ENCODE measurements around the gene TADA2A.
"Not testable (repeated sequence)": the region's sequence is repeated elsewhere in the genome, so short reads cannot be mapped to it uniquely, and the experiment has no call there.

The TADA2A gene

GRCh38 chr17:37400505-37400904 is 6.2 kb upstream of the TADA2A start:
- TF ChIP-seq, protein P1, sequence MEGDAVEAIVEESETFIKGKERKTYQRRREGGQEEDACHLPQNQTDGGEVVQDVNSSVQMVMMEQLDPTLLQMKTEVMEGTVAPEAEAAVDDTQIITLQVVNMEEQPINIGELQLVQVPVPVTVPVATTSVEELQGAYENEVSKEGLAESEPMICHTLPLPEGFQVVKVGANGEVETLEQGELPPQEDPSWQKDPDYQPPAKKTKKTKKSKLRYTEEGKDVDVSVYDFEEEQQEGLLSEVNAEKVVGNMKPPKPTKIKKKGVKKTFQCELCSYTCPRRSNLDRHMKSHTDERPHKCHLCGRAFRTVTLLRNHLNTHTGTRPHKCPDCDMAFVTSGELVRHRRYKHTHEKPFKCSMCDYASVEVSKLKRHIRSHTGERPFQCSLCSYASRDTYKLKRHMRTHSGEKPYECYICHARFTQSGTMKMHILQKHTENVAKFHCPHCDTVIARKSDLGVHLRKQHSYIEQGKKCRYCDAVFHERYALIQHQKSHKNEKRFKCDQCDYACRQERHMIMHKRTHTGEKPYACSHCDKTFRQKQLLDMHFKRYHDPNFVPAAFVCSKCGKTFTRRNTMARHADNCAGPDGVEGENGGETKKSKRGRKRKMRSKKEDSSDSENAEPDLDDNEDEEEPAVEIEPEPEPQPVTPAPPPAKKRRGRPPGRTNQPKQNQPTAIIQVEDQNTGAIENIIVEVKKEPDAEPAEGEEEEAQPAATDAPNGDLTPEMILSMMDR (IDR thresholded peaks at IDR 0.05): no peak
- Histone ChIP-seq H3K27ac (no peak overlapping the region), H3K4me3 (no peak overlapping the region)
- DNase-seq (ENCODE audit: low spot score): no peak

- DNase-seq (ENCODE audit: low spot score); H3K27ac ChIP-seq: not testable (repeated sequence)
- peak overlapping the region; percentile 93 for H3K4me3 ChIP-seq
Observed at GRCh38 chr17:37405522-37405921, 1.2 kb upstream of the TADA2A start.

DNA sequence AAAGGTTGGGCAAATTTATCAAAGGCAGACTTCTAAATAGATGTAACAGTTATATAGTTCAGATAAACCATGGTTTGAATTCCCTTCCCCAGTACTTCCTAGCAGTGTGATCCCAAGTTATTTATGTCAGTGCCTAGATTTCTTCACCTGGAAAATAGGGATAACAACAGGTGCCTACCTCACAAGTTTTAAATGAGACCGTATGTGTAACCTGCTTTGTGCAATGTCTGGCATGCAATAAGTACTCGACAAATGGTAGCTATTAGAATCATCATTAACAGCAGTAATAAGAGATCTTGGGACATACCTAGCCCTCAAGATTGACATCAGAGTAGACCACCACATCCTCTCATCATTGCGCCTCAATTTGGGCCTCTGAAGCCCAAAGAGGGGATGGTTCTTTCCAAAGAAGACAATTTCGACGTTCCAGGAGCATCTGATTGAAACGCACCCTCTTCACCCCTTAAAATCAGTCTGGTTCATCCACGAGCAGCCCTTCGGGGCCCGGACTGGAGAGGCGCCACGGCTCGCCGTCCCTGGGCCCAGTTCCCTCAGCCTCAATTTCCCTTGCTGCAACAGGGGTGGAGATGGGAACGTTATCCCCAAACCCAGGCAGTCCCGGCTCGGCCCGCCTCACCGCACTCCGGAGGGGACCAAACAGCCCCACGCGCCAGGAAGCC is 591 bp upstream of the TADA2A start:
- Histone ChIP-seq H3K27ac (peak overlapping the region; percentile 91 to 99), H3K4me3 (peak overlapping the region; percentile 93)
- no peak for DNase-seq (ENCODE audit: low spot score)
- TF ChIP-seq, protein P1 (IDR thresholded peaks at IDR 0.05): no peak

DNA sequence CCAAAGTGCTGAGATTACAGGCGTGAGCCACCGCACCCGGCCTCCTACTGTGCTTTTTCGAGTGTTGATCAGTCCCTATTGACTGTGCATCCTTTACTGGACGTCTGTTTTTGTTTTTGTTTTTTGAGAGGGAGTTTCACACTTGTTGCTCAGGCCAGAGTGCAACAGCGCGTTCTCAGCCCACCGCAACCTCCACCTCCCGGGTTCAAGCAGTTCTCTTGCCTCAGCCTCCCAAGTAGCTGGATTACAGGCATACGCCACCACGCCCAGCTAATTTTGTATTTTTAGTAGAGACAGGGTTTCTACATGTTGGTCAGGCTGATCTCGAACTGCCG is 1.4 kb downstream of the TADA2A start:
- H3K4me3 ChIP-seq: peak overlapping the region; percentile 93
- DNase-seq (ENCODE audit: low spot score): not testable (repeated sequence)
- H3K27ac ChIP-seq: peak overlapping the region in 1 of 2 donors; percentile 91

DNA sequence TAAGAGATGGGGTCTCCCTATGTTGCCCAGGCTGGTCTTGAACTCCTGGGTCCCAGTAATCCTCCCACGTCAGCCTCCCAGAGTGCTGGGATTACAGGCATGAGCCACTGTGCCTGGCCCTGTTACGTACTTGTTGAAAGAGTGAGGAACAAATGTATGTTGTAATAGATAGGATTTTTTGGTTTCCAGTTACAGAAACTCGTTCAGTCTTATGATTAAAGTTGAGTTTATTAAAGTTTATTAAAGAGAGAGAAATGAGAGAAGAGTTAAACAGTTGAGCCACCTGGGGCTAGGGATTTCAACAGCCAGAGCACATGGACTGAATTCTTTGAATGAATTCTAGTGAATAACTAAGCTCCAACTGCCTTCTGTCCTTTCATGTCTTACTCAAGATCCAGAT is 3.7 kb downstream of the TADA2A start:
- TF ChIP-seq, protein P1 (IDR thresholded peaks at IDR 0.05): no peak
- Histone ChIP-seq H3K27ac (no peak overlapping the region), H3K4me3 (no peak overlapping the region)
- DNase-seq (ENCODE audit: low spot score): no peak

DNA sequence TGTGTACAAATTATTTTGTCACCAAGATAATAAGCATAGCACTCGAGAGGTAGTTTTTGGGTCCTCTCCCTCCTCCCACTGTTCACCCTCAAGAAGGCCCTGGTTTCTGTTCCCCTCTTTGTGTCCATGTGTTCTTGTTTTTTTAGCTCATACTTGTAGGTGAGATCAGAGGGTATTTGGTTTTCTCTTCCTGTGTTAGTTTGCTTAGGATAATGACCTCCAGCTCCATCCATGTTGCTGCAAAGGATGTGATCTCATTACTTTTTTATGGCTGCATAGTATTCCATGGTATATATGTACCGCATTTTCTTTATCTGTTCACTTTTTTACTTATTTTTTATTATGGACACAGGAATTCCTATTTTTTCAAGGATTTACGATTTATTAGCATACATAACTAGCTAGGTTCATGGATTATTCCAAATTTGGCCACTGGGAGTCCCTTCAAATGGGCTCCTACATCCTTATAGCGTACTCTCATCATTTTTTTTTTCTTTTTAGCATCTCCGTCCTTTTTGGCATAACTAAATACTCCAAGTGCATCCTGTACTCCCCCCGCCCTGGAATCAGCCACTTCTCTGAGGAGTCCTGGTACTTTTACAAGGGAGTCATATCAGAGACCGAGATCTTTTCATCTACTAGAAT is 7.3 kb downstream of the TADA2A start:
- TF ChIP-seq, protein P1 (IDR thresholded peaks at IDR 0.05): no peak
- Histone ChIP-seq H3K27ac (no peak overlapping the region), H3K4me3 (no peak overlapping the region)
- DNase-seq (ENCODE audit: low spot score): no peak

DNA sequence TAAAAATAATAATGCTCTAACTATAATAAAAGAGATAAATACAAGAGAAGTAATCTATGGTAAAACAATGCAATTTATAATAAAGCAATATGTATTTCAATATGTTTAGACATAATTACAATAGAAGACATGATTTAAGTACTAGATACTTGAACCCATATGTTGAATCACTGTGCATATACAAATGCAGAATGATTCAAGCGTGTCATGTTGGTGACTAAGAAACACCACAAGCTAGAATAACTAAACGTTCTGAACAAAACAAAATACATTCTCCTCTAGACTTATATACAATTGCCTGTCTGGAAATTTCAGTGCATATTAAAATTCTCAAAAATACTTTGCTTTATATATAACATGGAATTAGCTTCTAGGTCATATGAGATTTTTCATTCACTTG is 11.2 kb downstream of the TADA2A start:
- H3K4me3 ChIP-seq: no peak overlapping the region
- no peak overlapping the region for H3K27ac ChIP-seq
- DNase-seq (ENCODE audit: low spot score): no peak
- TF ChIP-seq, protein P1 (IDR thresholded peaks at IDR 0.05): no peak

DNA sequence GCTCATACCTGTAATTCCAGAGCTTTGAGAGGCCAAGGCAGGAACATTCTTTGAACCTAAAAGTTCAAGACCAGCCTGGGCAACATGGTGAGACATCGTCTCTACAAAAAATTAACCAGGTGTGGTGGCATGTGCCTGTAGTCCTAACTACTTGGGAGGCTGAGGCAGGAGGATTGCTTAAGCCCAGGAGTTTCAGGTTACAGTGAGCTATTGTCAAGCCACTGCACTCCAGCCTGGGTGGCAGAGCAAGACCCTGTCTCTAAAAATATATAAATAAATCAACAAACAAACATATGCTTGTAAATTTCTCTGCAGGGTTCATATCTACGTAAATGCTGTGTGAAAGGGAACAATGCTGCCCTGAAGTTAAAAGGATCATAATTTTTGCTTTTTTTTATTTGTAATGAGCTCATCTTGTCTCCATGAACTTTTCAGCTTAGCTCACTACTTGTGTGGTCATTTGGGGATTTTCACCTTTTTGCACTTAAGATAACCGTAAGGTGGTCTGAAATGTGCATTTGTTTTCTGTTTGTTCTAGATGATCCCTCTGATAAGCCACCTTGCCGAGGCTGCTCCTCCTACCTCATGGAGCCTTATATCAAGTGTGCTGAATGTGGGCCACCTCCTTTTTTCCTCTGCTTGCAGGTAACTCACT is 16.4 kb downstream of the TADA2A start:
- Histone ChIP-seq H3K27ac (no peak overlapping the region), H3K4me3 (no peak overlapping the region)
- DNase-seq (ENCODE audit: low spot score): no peak
- TF ChIP-seq, protein P1 (IDR thresholded peaks at IDR 0.05): no peak

Data from coronary artery (tissue), 2 donors.